Renal pelvis (tissue), 4 donors: ENCODE data around the gene MTX3. TPM values are rescaled to one million over a fixed set of nuclear protein-coding genes. Genes with fewer than 3 reads are reported as not detected.

Source experiments
- DNase-seq: peaks from one replicate; pipeline ENCODE4 v3.0.0-alpha.2; 2013
- polyA plus RNA-seq, 3 donors: library from polyadenylated mRNA; unstranded; fragments of 120-200 nt; gene quantifications; one replicate each; pipeline ENCODE4 v1.2.1, GENCODE V29; 2013; ENCODE audit not compliant: insufficient read length in 3 of 3

Gene MTX3
- polyA plus RNA-seq, 3 donors = 18.6 to 33.6 (median 32.7) TPM

- no peak for DNase-seq
Measured at GRCh38 chr5:79938468-79938867, 52.6 kb downstream of the MTX3 start.

- DNase-seq = no peak
Measured at GRCh38 chr5:79936646-79937216, 54.3 kb downstream of the MTX3 start.

DNA sequence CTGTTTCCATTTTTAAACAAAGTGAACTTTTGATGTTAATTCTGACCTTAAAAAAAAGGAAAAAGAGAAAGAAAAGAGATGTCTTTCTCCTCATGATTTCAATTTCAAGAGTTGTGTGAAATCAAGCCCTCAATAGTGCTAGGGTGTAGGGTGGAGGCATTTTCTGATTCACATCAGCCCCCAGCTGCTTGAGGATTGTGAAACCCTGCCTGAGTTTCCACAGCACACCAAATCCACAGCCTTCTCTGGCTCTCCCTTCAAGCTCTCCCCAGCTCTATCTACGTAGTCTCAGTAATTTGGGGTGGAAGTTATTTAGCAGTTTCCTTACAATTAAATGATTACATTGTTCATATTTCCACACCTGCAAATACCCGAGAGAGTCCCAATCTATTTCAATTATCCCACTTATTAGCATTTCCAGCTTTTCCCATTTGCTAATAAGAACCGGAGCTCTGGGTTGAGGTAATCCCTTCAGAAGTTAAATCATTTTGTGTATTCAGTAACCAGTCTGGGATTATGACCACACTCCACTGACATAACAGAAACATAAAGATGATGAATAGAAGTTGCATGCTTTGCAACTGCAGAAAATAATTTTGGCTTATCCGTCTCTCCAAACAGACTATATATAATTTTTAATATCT lies 54.9 kb downstream of the MTX3 start:
- DNase-seq = no peak

- no peak for DNase-seq
Measured at GRCh38 chr5:79934681-79935080, 56.4 kb downstream of the MTX3 start.

GRCh38 chr5:79932510-79933504 lies 58.3 kb downstream of the MTX3 start:
- peak; percentile 31 for DNase-seq

DNA sequence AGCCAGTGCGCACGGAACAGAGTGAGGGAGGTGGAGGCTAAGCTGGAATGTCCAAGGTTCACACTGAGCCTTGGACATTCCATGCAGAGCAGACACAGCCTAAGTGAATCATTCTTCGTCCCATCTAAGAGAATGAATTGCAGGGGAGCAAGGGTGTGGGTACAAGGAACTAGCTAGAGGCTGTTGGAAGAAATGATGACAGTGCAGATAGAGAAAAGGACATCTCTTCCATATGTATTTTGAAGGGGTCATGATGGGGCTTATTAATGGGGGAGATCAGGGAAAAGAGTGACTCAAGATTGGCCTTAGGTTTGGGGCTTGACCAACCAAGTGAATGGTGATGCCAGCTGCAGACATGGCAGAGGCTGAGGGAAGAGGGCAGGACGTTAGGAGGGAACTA lies 59.2 kb downstream of the MTX3 start:
- DNase-seq = no peak

GRCh38 chr5:79931409-79931808 lies 59.7 kb downstream of the MTX3 start:
- no peak for DNase-seq

DNA sequence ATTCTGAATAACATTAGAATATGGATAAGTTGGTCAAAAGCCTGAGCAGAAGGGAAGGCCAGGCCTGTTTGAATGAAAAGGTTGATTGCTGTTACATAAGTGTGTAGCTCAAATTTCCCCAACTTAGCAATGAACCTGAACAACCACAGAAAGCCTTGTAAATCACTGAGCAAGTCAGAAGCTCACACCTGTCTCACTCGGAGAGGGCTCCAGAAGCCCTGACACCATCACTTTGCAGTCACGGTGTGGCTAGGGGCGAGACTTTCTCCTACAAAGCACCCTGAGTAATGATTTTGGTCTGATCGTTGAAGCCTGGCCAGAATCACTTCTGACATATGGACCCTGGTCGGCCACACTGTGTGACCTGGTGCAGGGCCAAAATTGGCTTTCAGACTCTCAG lies 62.0 kb downstream of the MTX3 start:
- DNase-seq = peak; percentile 31

Other genes starting within 250 kb of the MTX3 start
- 10 to 100 TPM; 16.3 to 20.0 (median 19.8) TPM for gene THBS4, start 44.1 kb upstream of the MTX3 start, polyA plus RNA-seq